Sigmoid colon (tissue), 4 donors: Measurements from ENCODE around the gene ROPN1L.

Experiments
- CTCF ChIP-seq, 4 experiments: fragments of 450-650 bp in 3 of 4; fragments of 200-600 bp in 1 of 4; IDR thresholded peaks; one replicate each; pipeline ENCODE4 v1.5.1; 2016 to 2019; ENCODE audit warnings: antibody characterized with exemption in 4 of 4, mild to moderate bottlenecking in 3 of 4, moderate library complexity in 2 of 4
- POLR2A ChIP-seq, 2 donors: fragments of 450-650 bp; IDR thresholded peaks; one replicate each; pipeline ENCODE4 v1.6.1; 2016; ENCODE audit warnings: antibody characterized with exemption in 2 of 2, mild to moderate bottlenecking in 2 of 2, moderate library complexity in 2 of 2
- POLR2AphosphoS5 ChIP-seq, 4 donors: sonication (generic); formaldehyde crosslinking; IDR thresholded peaks; one replicate each; pipeline ENCODE4 v1.6.1; 2017; ENCODE audit warnings: antibody characterized with exemption in 4 of 4

GRCh38 chr5:10466446-10467073 is 24.9 kb downstream of the ROPN1L start:
- no peak for TF ChIP-seq CTCF (IDR thresholded peaks at IDR 0.05)
- no peak for TF ChIP-seq POLR2A (IDR thresholded peaks at IDR 0.05)
- no peak for TF ChIP-seq POLR2AphosphoS5 (IDR thresholded peaks at IDR 0.05)
